GM13976 (cell line): ENCODE measurements around the gene TAF12.

Source experiments
- DNase-seq: peaks from one replicate; pipeline ENCODE4 v3.0.0; 2012; ENCODE audit warnings: low spot score
- in situ Hi-C: fragments of 300-500 bp; cut with MboI; formaldehyde crosslinking; loops from one replicate; pipeline ENCODE4 v1.12.0; 2022; ENCODE audit warnings: low sequenced_read_pairs, mixed read lengths, inconsistent platforms; ENCODE audit not compliant: unreplicated experiment
- TF ChIP-seq, protein P1 (sequence below): IDR thresholded peaks from 2 replicates; pipeline ENCODE4 v1.5.1; 2012; ENCODE audit warnings: borderline replicate concordance, mild to moderate bottlenecking; ENCODE audit not compliant: insufficient read depth; ENCODE audit errors: extremely low read depth, missing control alignments, control extremely low read depth

TAF12 gene

DNA sequence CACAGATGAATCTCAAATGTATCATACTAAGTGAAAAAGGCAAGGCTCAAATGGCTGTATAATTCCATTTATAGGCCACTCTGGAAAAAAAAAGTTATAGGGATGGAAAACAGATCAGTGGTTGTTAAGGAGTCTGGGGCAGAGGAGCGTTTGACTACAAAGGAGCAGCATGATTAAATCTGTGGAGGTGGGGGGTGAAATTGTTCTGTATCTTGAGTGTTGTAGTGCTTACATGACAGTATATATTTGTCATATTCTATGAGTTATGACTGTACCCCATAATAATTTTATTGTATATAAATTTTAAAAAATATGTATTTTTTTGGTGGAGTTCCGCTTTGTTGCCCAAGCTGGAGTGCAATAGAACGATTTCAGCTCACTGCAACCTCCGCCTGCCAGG is 10.3 kb downstream of the TAF12 start:
- no peak for DNase-seq
- TF ChIP-seq, protein P1, sequence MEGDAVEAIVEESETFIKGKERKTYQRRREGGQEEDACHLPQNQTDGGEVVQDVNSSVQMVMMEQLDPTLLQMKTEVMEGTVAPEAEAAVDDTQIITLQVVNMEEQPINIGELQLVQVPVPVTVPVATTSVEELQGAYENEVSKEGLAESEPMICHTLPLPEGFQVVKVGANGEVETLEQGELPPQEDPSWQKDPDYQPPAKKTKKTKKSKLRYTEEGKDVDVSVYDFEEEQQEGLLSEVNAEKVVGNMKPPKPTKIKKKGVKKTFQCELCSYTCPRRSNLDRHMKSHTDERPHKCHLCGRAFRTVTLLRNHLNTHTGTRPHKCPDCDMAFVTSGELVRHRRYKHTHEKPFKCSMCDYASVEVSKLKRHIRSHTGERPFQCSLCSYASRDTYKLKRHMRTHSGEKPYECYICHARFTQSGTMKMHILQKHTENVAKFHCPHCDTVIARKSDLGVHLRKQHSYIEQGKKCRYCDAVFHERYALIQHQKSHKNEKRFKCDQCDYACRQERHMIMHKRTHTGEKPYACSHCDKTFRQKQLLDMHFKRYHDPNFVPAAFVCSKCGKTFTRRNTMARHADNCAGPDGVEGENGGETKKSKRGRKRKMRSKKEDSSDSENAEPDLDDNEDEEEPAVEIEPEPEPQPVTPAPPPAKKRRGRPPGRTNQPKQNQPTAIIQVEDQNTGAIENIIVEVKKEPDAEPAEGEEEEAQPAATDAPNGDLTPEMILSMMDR, result no peak
- in situ Hi-C loops, result no loop called here

DNA sequence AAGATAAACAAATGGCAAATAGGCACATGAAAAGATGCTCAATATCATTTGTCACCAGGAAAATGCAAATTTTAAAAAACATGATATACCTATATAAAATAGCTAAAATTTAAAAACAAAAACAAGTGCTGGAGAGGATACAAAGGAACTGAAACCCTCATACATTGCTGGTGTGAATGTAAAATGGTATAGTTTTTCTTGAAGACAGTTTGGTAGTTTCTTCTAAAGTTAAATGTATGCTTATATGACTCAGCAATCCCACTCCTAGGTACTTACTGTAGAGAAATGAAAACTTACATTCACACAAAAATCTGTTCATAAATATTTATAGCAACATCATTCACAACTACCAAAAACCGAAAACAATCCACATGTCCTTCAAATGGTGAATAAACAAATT is 11.2 kb downstream of the TAF12 start:
- TF ChIP-seq, protein P1, result no peak
- in situ Hi-C loops, result no loop called here
- DNase-seq, result peak; percentile 46

DNA sequence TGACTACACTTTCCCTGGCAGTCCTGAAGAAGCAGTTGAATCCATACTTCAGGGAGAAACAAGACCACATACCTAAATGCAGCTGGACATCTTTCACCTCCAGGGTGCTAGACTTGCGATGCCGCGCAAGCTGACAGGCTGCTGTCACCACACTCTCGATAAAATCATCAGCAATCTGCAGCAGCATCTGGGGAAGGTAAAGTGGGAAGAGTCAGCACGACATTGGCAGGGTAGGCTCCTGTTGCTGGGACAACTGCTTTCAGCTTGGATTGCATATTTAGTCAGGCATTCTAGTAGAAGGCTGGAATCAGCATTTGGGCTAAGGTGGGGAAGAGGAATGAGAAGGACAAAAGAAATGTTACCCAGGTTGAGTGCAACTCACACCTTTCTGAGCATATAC is 29.7 kb downstream of the TAF12 start:
- no peak for DNase-seq
- in situ Hi-C loops, result loop anchor here (10.0 kb wide), 1 partner anchor 208 kb away; no protein-coding TSS in a partner anchor
- TF ChIP-seq, protein P1, result no peak

DNA sequence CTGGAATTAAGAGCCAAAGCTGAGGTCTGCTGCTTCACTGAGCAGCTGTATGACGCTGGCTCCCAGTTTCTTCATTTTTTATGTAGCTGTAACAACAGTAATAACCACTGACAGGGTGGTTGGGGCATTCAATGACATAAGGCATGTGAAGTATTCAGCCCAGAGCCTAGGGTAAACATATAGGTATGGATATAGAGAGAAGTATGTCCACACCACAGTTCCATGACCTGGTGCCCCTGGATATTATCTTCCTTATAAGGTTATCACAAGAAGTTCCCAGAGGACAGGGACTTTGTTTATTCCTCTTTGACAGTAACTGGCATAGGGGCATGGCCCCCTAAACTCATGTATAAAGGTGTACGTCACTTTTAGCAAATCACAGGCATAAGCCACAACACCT is 36.1 kb downstream of the TAF12 start:
- in situ Hi-C loops, result no loop called here
- DNase-seq, result no peak
- TF ChIP-seq, protein P1, result no peak

DNA sequence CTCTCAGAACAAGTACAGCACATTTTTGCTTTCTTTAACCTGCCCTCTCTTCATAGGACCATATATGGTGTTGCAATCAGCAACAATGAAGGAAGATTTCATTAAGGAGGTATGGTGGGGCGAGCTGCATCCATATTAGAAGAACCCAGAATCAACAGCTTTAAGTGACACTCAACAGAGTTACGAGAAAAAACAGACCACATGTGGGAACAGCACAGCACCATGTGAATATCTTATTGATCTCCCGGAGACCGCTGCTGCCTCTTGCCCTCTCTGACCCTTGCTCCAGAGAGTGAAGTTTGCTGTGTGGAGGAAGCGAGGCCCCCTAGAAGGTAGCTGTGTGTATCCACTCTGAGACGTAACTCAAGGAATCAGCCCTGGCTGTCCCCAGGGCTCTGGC is 37.9 kb downstream of the TAF12 start:
- DNase-seq, result no peak
- TF ChIP-seq, protein P1, result no peak
- in situ Hi-C loops, result loop anchor here (5.0 kb wide), 1 partner anchor 88 kb away; no protein-coding TSS in a partner anchor

DNA sequence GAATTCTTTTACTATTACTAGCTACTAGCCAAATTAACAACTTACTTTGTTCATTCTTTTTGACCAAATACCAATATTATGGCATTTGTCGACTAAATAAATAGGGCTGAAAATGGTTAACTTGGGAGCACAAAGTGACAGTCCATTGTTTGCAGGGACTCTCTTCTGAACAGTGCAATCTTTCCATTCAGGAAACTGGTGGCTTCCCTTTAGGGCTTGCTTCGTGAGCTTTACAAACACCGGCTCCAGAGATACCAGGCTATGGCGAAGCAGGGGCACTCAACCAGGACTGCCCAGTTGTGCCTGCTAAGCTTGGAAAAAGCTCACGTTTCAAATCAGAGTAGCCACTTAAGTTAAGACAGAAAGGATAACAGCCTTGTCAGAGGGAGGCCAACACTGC is 38.5 kb downstream of the TAF12 start:
- no peak for DNase-seq
- in situ Hi-C loops, result loop anchor here (5.0 kb wide), 1 partner anchor 87 kb away; no protein-coding TSS in a partner anchor
- TF ChIP-seq, protein P1, result no peak
